Renal pelvis (tissue), 12 donors: Measurements from ENCODE around the gene PRDM8. TPM values are rescaled to one million over a fixed set of nuclear protein-coding genes. Genes with fewer than 3 reads are reported as not detected.
"Not testable (repeated sequence)": the region's sequence is repeated elsewhere in the genome, so short reads cannot be mapped to it uniquely, and the experiment has no call there.

Source experiments
- DNase-seq: peaks from one replicate; pipeline ENCODE4 v3.0.0-alpha.2; 2013
- long read RNA-seq, 16 experiments: transcript quantifications; one replicate each; lab custom pipeline, GENCODE V29; 2026
- polyA plus RNA-seq, 3 donors: library from polyadenylated mRNA; unstranded; fragments of 120-200 nt; gene quantifications; one replicate each; pipeline ENCODE4 v1.2.1, GENCODE V29; 2013; ENCODE audit not compliant: insufficient read length in 3 of 3

Gene PRDM8
- polyA plus RNA-seq: 1 to 10 TPM in 2 of 3 donors, under 1 TPM in 1; 0.93 to 2.8 (median 2.1) TPM
- long read RNA-seq, donor 1: 0 reads
- long read RNA-seq, donor 2: 0 reads
- long read RNA-seq, donor 3: 0 reads
- long read RNA-seq, donor 4: 0 reads
- long read RNA-seq, donor 5: 0 reads
- long read RNA-seq, donor 6: 0 reads
- long read RNA-seq, donor 7, partial matches to known transcripts: 5 of 5 reads
- long read RNA-seq, donor 7, other reads (novel, unspliced or antisense): 0 of 5 reads
- long read RNA-seq, donor 8: 0 reads
- long read RNA-seq, donor 9: 0 reads
- long read RNA-seq, donor 10: 0 reads
- long read RNA-seq, donor 11: 0 reads
- long read RNA-seq, donor 12: 0 reads
- long read RNA-seq, donor 13: 0 reads
- long read RNA-seq, donor 14: 0 reads
- long read RNA-seq, donor 15: 0 reads
- long read RNA-seq, donor 16: 0 reads

GRCh38 chr4:80196922-80197573 lies at the start of gene PRDM8:
Gene PRDM8 (plus strand): TSS chr4:80197503. CDS start chr4:80200081, 2,578 bp downstream.
- no peak for DNase-seq

GRCh38 chr4:80150387-80151180 lies 46.7 kb upstream of the PRDM8 start:
- no peak for DNase-seq

GRCh38 chr4:80151981-80152380 lies 45.3 kb upstream of the PRDM8 start:
- no peak for DNase-seq

- no peak for DNase-seq
Measured at GRCh38 chr4:80153874-80154544, 43.3 kb upstream of the PRDM8 start.

GRCh38 chr4:80154545-80154933 lies 42.8 kb upstream of the PRDM8 start:
- no peak for DNase-seq

GRCh38 chr4:80155316-80155982 lies 41.9 kb upstream of the PRDM8 start:
- DNase-seq: no peak

GRCh38 chr4:80156410-80156809 lies 40.9 kb upstream of the PRDM8 start:
- DNase-seq: no peak

- no peak for DNase-seq
Measured at GRCh38 chr4:80161413-80162058, 35.8 kb upstream of the PRDM8 start.

GRCh38 chr4:80162418-80162817 lies 34.9 kb upstream of the PRDM8 start:
- DNase-seq: no peak

- DNase-seq: no peak
Measured at GRCh38 chr4:80165855-80166254, 31.4 kb upstream of the PRDM8 start.

- no peak for DNase-seq
Measured at GRCh38 chr4:80171251-80171650, 26.1 kb upstream of the PRDM8 start.

GRCh38 chr4:80171656-80172055 lies 25.6 kb upstream of the PRDM8 start:
- DNase-seq: no peak

- DNase-seq: no peak
Measured at GRCh38 chr4:80172203-80172602, 25.1 kb upstream of the PRDM8 start.

GRCh38 chr4:80173401-80173800 lies 23.9 kb upstream of the PRDM8 start:
- no peak for DNase-seq

GRCh38 chr4:80173841-80174240 lies 23.5 kb upstream of the PRDM8 start:
- DNase-seq: no peak

- not testable (repeated sequence) for DNase-seq
Measured at GRCh38 chr4:80177793-80178192, 19.5 kb upstream of the PRDM8 start.

- DNase-seq: no peak
Measured at GRCh38 chr4:80178964-80179363, 18.3 kb upstream of the PRDM8 start.

- DNase-seq: no peak
Measured at GRCh38 chr4:80179637-80180161, 17.6 kb upstream of the PRDM8 start.

GRCh38 chr4:80180743-80181142 lies 16.6 kb upstream of the PRDM8 start:
- DNase-seq: no peak

GRCh38 chr4:80182237-80182866 lies 15.0 kb upstream of the PRDM8 start:
- DNase-seq: no peak
